ENCODE results near the gene NOS1AP. TPM values are rescaled to one million over a fixed set of nuclear protein-coding genes. Genes with fewer than 3 reads are reported as not detected.

Gene NOS1AP
- polyA plus RNA-seq, 1 experiment = 0.04 TPM

DNA sequence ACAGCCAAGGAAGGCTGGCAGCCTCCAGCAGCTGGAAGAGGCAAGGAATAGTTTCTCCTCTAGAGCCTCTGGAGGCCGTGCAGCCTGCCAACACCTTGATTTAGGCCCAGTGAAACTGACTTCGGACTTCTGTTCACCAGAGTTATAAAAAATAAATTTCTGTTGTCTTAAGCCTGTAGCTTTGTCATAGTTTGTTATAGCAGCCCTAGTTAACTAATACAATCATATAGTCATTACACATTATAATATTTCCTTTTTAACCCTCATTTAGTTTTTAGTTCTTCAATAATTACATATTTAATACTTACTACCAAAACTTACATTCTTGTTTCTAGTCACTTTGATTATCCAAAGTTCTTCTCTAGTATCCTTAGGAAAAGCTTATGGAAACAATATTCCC lies 20.3 kb downstream of the NOS1AP start:
- Histone ChIP-seq H3K4me3 (ENCODE audit: low read depth, low read length) (no peak overlapping the region), H3K9me3 (ENCODE audit: control insufficient read depth, insufficient read depth, low read length) (no peaks in the 10 kb centered on the region), H3K27me3 (ENCODE audit: control insufficient read depth, insufficient read depth, low read length) (no peaks in the 10 kb centered on the region), H3K27ac (ENCODE audit: low read depth, low read length) (no peak overlapping the region)
- TF ChIP-seq, protein P1, sequence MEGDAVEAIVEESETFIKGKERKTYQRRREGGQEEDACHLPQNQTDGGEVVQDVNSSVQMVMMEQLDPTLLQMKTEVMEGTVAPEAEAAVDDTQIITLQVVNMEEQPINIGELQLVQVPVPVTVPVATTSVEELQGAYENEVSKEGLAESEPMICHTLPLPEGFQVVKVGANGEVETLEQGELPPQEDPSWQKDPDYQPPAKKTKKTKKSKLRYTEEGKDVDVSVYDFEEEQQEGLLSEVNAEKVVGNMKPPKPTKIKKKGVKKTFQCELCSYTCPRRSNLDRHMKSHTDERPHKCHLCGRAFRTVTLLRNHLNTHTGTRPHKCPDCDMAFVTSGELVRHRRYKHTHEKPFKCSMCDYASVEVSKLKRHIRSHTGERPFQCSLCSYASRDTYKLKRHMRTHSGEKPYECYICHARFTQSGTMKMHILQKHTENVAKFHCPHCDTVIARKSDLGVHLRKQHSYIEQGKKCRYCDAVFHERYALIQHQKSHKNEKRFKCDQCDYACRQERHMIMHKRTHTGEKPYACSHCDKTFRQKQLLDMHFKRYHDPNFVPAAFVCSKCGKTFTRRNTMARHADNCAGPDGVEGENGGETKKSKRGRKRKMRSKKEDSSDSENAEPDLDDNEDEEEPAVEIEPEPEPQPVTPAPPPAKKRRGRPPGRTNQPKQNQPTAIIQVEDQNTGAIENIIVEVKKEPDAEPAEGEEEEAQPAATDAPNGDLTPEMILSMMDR (IDR thresholded peaks at IDR 0.05; ENCODE audit: low read depth, low read length) = no peak
- POLR2A ChIA-PET = no interaction called here
- CTCF ChIA-PET = no interaction called here
- no peak for DNase-seq (ENCODE audit: low read depth, low spot score)

DNA sequence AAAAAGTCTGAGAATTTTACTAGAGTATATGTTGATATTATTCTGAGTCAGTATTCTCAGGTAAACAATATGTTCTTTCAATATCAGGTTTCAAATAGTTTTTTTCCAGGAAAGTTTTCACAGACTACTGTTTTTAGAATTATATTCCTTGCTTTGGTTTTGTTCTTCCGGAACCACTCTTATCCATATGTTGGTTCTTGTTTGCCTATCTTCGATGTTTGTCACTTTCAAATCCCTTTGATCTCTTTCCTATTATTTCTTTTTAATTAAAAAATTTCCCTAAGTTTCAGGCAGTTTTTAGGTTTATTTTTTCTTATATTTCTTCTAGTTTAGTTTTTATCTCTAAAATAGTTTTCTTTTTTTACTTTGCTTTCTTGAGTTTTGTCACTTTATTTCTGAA lies 20.9 kb downstream of the NOS1AP start:
- H3K9me3 ChIP-seq (ENCODE audit: control insufficient read depth, insufficient read depth, low read length) = no peaks in the 10 kb centered on the region
- H3K27ac ChIP-seq (ENCODE audit: low read depth, low read length) = no peak overlapping the region
- ChIA-PET CTCF (no interaction called here), POLR2A (no interaction called here)
- H3K4me3 ChIP-seq (ENCODE audit: low read depth, low read length) = no peak overlapping the region
- no peak for DNase-seq (ENCODE audit: low read depth, low spot score)
- TF ChIP-seq, protein P1 (IDR thresholded peaks at IDR 0.05; ENCODE audit: low read depth, low read length) = no peak
- H3K27me3 ChIP-seq (ENCODE audit: control insufficient read depth, insufficient read depth, low read length) = no peaks in the 10 kb centered on the region

DNA sequence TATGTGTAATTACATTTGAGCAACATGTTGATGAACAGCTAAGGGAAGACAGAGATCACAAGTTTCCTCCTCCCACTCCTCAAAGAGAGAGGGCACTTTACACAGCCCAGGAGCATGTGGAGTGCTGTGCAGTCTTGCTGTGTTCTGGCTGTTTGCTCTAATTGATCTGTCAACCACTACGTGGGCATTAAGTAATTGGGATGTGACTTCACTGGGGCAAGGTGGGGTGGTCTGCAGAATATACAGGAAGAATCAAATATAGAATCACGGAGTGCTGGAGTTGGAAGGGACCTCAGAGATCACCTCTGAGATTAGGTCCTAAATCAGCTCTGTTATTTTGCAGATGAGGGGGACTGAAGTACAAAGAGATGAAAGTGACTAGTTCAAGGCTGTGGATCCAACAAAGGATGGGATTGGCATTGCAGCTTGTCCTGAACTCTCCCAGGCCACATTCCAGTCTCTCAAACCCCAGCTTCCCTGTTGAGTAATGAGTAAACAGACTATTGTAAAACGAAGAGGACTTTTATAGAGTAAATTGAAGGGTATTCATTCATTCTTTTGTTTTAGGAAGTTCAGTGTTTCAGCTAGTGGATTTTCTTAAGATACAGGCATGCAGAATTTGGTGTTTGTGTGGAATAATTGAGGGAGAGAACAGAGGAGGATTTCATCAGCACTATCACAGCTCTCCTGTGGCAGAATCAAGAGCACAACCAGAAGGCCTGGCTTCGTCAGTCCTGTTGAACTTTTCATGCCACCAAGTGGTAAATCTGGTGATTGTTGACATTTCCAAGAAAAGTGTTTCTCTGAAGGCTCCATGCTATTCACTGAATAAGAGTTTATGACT lies 22.4 kb downstream of the NOS1AP start:
- ChIA-PET CTCF (no interaction called here), POLR2A (no interaction called here)
- no peak for DNase-seq (ENCODE audit: low read depth, low spot score)
- H3K4me3 ChIP-seq (ENCODE audit: low read depth, low read length) = no peak overlapping the region
- TF ChIP-seq, protein P1 (IDR thresholded peaks at IDR 0.05; ENCODE audit: low read depth, low read length) = no peak
- no peak overlapping the region for H3K27ac ChIP-seq (ENCODE audit: low read depth, low read length)
- H3K27me3 ChIP-seq (ENCODE audit: control insufficient read depth, insufficient read depth, low read length) = no peaks in the 10 kb centered on the region
- no peaks in the 10 kb centered on the region for H3K9me3 ChIP-seq (ENCODE audit: control insufficient read depth, insufficient read depth, low read length)

DNA sequence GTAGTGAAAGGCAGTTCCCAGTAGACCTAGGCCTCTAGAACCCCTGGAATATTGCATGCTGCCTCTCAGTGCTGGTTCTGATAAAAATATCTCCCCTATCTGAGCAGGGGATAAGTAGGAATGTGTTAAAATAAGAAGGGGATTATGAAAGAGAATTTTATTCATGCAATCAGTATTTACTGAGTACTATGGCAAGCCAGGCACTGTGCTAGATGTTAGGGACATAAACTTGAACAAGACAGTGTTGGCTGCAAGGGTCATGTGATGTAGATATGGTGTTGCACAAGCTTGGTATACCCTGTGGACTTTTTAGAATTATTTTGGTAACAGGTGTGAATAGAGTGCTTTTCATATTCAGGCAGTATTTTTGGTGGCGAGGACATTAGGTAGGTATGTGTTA lies 23.6 kb downstream of the NOS1AP start:
- ChIA-PET POLR2A (no interaction called here), CTCF (no interaction called here)
- Histone ChIP-seq H3K27ac (ENCODE audit: low read depth, low read length) (no peak overlapping the region), H3K9me3 (ENCODE audit: control insufficient read depth, insufficient read depth, low read length) (no peaks in the 10 kb centered on the region), H3K27me3 (ENCODE audit: control insufficient read depth, insufficient read depth, low read length) (no peaks in the 10 kb centered on the region), H3K4me3 (ENCODE audit: low read depth, low read length) (no peak overlapping the region)
- no peak for DNase-seq (ENCODE audit: low read depth, low spot score)
- TF ChIP-seq, protein P1 (IDR thresholded peaks at IDR 0.05; ENCODE audit: low read depth, low read length) = no peak

DNA sequence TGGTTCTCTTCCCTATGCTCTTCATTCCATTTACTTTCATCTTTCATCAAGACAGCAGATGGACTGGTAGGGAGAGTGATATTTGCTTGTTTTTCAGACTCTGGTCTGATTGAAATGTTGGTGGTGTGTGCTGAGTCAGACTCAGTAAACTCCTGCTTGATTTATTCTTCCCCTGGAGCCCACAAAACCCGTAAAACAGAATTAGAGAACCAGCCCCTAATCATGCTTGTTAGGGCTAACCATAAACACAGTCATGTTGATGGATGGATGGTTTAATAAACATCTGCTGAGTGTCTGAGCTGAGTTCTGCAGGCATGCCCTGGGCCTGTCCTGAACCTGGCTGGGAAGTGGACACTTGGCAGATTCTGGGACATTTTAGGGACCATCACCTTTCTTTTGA lies 24.8 kb downstream of the NOS1AP start:
- DNase-seq (ENCODE audit: low read depth, low spot score) = no peak
- ChIA-PET POLR2A (no interaction called here), CTCF (no interaction called here)
- Histone ChIP-seq H3K27me3 (ENCODE audit: control insufficient read depth, insufficient read depth, low read length) (no peaks in the 10 kb centered on the region), H3K4me3 (ENCODE audit: low read depth, low read length) (no peak overlapping the region), H3K27ac (ENCODE audit: low read depth, low read length) (no peak overlapping the region), H3K9me3 (ENCODE audit: control insufficient read depth, insufficient read depth, low read length) (no peaks in the 10 kb centered on the region; the same call in 1 of the 2 replicates)
- TF ChIP-seq, protein P1 (IDR thresholded peaks at IDR 0.05; ENCODE audit: low read depth, low read length) = no peak
